H1 (cell line): Measurements from ENCODE around the gene MYO9A.

Experiments
- BACH1 ChIP-seq: IDR thresholded peaks from 2 replicates; pipeline ENCODE4 v1.6.1; 2012; ENCODE audit warnings: low read length, improper control_type of control experiment
- CHD2 ChIP-seq: IDR thresholded peaks from 2 replicates; pipeline ENCODE4 v1.6.1; 2012; ENCODE audit warnings: low read length, improper control_type of control experiment
- CTCF ChIP-seq, 3 experiments: IDR thresholded peaks; 1 replicate in 2 of 3; 2 replicates in 1 of 3; pipeline versions ENCODE4 v1.5.1 to v1.6.1; 2011; ENCODE audit warnings: low read length in 3 of 3, mild to moderate bottlenecking in 3 of 3, inconsistent platforms in 2 of 3, low read depth in 1 of 3, moderate library complexity in 1 of 3; ENCODE audit not compliant: insufficient read depth in 1 of 3; ENCODE audit errors: control extremely low read depth in 1 of 3
- EGR1 ChIP-seq: IDR thresholded peaks from 2 replicates; pipeline ENCODE4 v1.6.1; 2011; ENCODE audit warnings: low read depth, low read length, borderline replicate concordance
- EZH2 ChIP-seq: fragments of 200-600 bp; sonication (generic); IDR thresholded peaks from 2 replicates; pipeline ENCODE4 v1.7.1; 2012; ENCODE audit warnings: low read depth, mild to moderate bottlenecking, moderate library complexity, low read length, inconsistent platforms; ENCODE audit not compliant: severe bottlenecking
- HDAC6 ChIP-seq: IDR thresholded peaks from one replicate; pipeline ENCODE4 v1.7.1; 2012; ENCODE audit warnings: low read depth, mild to moderate bottlenecking, inconsistent platforms, low read length, moderate library complexity
- KDM1A ChIP-seq: fragments of 200-600, 300-600 bp; sonication (generic); IDR thresholded peaks from 2 replicates; pipeline ENCODE4 v1.7.1; 2016; ENCODE audit warnings: mild to moderate bottlenecking, low read length, borderline replicate concordance
- POLR2A ChIP-seq, 2 experiments: IDR thresholded peaks; 1 replicate in 1 of 2; 2 replicates in 1 of 2; pipeline ENCODE4 v1.6.1; 2011; ENCODE audit warnings: low read depth in 2 of 2, low read length in 2 of 2, mild to moderate bottlenecking in 2 of 2; ENCODE audit errors: control extremely low read depth in 1 of 2
- SIRT6 ChIP-seq: IDR thresholded peaks from one replicate; pipeline ENCODE4 v1.7.1; 2012; ENCODE audit warnings: low read length, inconsistent platforms
- SP1 ChIP-seq: IDR thresholded peaks from 2 replicates; pipeline ENCODE4 v1.6.1; 2011; ENCODE audit warnings: low read depth, low read length
- SP4 ChIP-seq: IDR thresholded peaks from 2 replicates; pipeline ENCODE4 v1.6.1; 2012; ENCODE audit warnings: low read length, inconsistent platforms
- TAF1 ChIP-seq: IDR thresholded peaks from 2 replicates; pipeline ENCODE4 v1.6.1; 2011; ENCODE audit warnings: mild to moderate bottlenecking, low read depth, low read length
- USF2 ChIP-seq: IDR thresholded peaks from 2 replicates; pipeline ENCODE4 v1.6.1; 2011; ENCODE audit warnings: low read length, improper control_type of control experiment

- TF ChIP-seq CTCF (IDR thresholded peaks at IDR 0.05; ENCODE audit: control extremely low read depth in 1 of 3, insufficient read depth in 1 of 3, low read depth in 1 of 3, low read length in 3 of 3) (no peak), KDM1A (no peak), USF2 (no peak), POLR2A (IDR thresholded peaks at IDR 0.05; ENCODE audit: control extremely low read depth in 1 of 2, low read depth in 2 of 2, low read length in 2 of 2) (no peak), TAF1 (no peak), EZH2 (no peak), EGR1 (no peak), SP1 (no peak), SIRT6 (no peak), HDAC6 (no peak), SP4 (no peak), BACH1 (no peak), CHD2 (no peak)
Observed at GRCh38 chr15:71804695-71805470, 313.1 kb downstream of the MYO9A start.
